HG03571 (cell line): Measurements from ENCODE around the gene UCKL1.
A peak's percentile ranks its signal among the peaks of the same experiment; 100 is the strongest.
"Not testable (repeated sequence)": the region's sequence is repeated elsewhere in the genome, so short reads cannot be mapped to it uniquely, and the experiment has no call there.

Experiments
- ATAC-seq: cut with Tn5 transposase; IDR thresholded peaks from one replicate; pipeline ENCODE4 v1.9.1; 2021; ENCODE audit not compliant: unreplicated experiment

The UCKL1 gene

GRCh38 chr20:63924241-63924640, 32.0 kb downstream of the UCKL1 start:
- no peak for ATAC-seq

GRCh38 chr20:63923651-63924050, 32.6 kb downstream of the UCKL1 start:
- no peak for ATAC-seq

GRCh38 chr20:63920226-63920625, 36.0 kb downstream of the UCKL1 start:
- ATAC-seq = no peak

- ATAC-seq = no peak
Observed at GRCh38 chr20:63919130-63919529, 37.1 kb downstream of the UCKL1 start.

GRCh38 chr20:63917811-63918210, 38.4 kb downstream of the UCKL1 start:
- no peak for ATAC-seq

- ATAC-seq = not testable (repeated sequence)
Observed at GRCh38 chr20:63916371-63916939, 39.8 kb downstream of the UCKL1 start.

GRCh38 chr20:63915471-63915870, 40.7 kb downstream of the UCKL1 start:
- ATAC-seq = no peak

GRCh38 chr20:63913768-63914167, 42.4 kb downstream of the UCKL1 start:
- no peak for ATAC-seq

GRCh38 chr20:63911176-63911575, 45.0 kb downstream of the UCKL1 start:
- no peak for ATAC-seq

- ATAC-seq = no peak
Observed at GRCh38 chr20:63908008-63908682, 48.1 kb downstream of the UCKL1 start.

- no peak for ATAC-seq
Observed at GRCh38 chr20:63903796-63904561, 52.2 kb downstream of the UCKL1 start.

GRCh38 chr20:63900413-63900812, 55.8 kb downstream of the UCKL1 start:
- no peak for ATAC-seq

GRCh38 chr20:63898882-63899558, 57.2 kb downstream of the UCKL1 start:
- no peak for ATAC-seq

- ATAC-seq = no peak
Observed at GRCh38 chr20:63897978-63898561, 58.1 kb downstream of the UCKL1 start.

- no peak for ATAC-seq
Observed at GRCh38 chr20:63896264-63897105, 59.7 kb downstream of the UCKL1 start.

- ATAC-seq = no peak
Observed at GRCh38 chr20:63895952-63896263, 60.3 kb downstream of the UCKL1 start.

GRCh38 chr20:63895202-63895951, 60.8 kb downstream of the UCKL1 start:
- ATAC-seq = peak; percentile 7

GRCh38 chr20:63894358-63895201, 61.6 kb downstream of the UCKL1 start, which contains the start of gene DNAJC5:
Gene DNAJC5 (plus strand): TSS chr20:63895126. CDS start chr20:63928346, 33,220 bp downstream.
- ATAC-seq = peak; percentile 65

GRCh38 chr20:63893999-63894357, 62.2 kb downstream of the UCKL1 start:
- no peak for ATAC-seq
